H1 (cell line): Measurements from ENCODE around the gene CAMTA1. TPM values are rescaled to one million over a fixed set of nuclear protein-coding genes. Genes with fewer than 3 reads are reported as not detected.

Experiments
- CTCF ChIA-PET: fragments of 300-600 bp; sonication (Branson Sonifier 250); formaldehyde crosslinking; loops from one replicate; lab custom pipeline; 2021; ENCODE audit not compliant: partially characterized antibody; lab: Charles Lee
- POLR2A ChIA-PET: fragments of 300-600 bp; sonication (Branson Sonifier 250); formaldehyde crosslinking; loops from one replicate; lab custom pipeline; 2021; ENCODE audit warnings: inconsistent platforms; ENCODE audit not compliant: partially characterized antibody; lab: Charles Lee
- DNase-seq, 2 experiments: peaks; one replicate each; pipeline versions ENCODE4 v3.0.0 to v3.0.0-alpha.2; 2010 to 2022; ENCODE audit warnings: low spot score in 2 of 2, low read depth in 1 of 2, mixed read lengths in 1 of 2
- FAIRE-seq: peaks from 2 replicates; lab custom pipeline; 2011; peaks lifted over from hg19 to GRCh38; lab: Jason Lieb, UNC
- H2AFZ ChIP-seq: 2 replicates; pipeline ENCODE4 v1.8.1; 2012; ENCODE audit warnings: low read length, inconsistent platforms
- H2AK5ac ChIP-seq: 2 replicates; pipeline ENCODE4 v1.6.1; 2013; ENCODE audit warnings: low read depth, low read length
- H2BK120ac ChIP-seq: replicated peaks from 2 replicates; pipeline ENCODE3; 2013; ENCODE audit warnings: low read depth, low read length, inconsistent platforms
- H2BK12ac ChIP-seq: 2 replicates; pipeline ENCODE4 v1.6.1; 2013; ENCODE audit warnings: low read depth, low read length
- H2BK15ac ChIP-seq: 2 replicates; pipeline ENCODE4 v1.6.1; 2013; ENCODE audit warnings: low read length
- H2BK20ac ChIP-seq: 2 replicates; pipeline ENCODE4 v1.6.1; 2013; ENCODE audit warnings: low read length
- H2BK5ac ChIP-seq: 2 replicates; pipeline ENCODE4 v1.6.1; 2013; ENCODE audit warnings: low read depth, low read length
- H3K14ac ChIP-seq: 2 replicates; pipeline ENCODE4 v1.6.1; 2013; ENCODE audit warnings: inconsistent platforms; ENCODE audit not compliant: insufficient read length
- H3K18ac ChIP-seq: 2 replicates; pipeline ENCODE4 v1.6.1; 2013; ENCODE audit warnings: low read length; ENCODE audit errors: extremely low read depth
- H3K23ac ChIP-seq: 2 replicates; pipeline ENCODE4 v1.6.1; 2013; ENCODE audit warnings: inconsistent platforms; ENCODE audit not compliant: insufficient read length
- H3K23me2 ChIP-seq: 2 replicates; pipeline ENCODE4 v1.6.1; 2013; ENCODE audit warnings: low read depth, low read length
- H3K27ac ChIP-seq: 2 replicates; pipeline ENCODE4 v1.6.1; 2011; ENCODE audit warnings: low read depth, low read length, inconsistent platforms
- H3K27me3 ChIP-seq, 4 experiments: replicated peaks in 1 of 4; 1 replicate in 1 of 4; 2 replicates in 3 of 4; pipeline versions ENCODE4 v1.6.1 to v1.8.1; 2011 to 2013; ENCODE audit warnings: low read length in 3 of 4, mild to moderate bottlenecking in 3 of 4, inconsistent platforms in 2 of 4, mixed read lengths in 2 of 4, moderate library complexity in 1 of 4; ENCODE audit not compliant: control insufficient read depth in 3 of 4, insufficient read depth in 3 of 4; ENCODE audit errors: extremely low read depth in 1 of 4
- H3K36me3 ChIP-seq, 4 experiments: 2 replicates each; pipeline versions ENCODE4 v1.6.1 to v1.8.1; 2011 to 2013; ENCODE audit warnings: mild to moderate bottlenecking in 4 of 4, low read length in 3 of 4, moderate library complexity in 2 of 4, control low read depth in 1 of 4, inconsistent platforms in 1 of 4; ENCODE audit not compliant: insufficient read depth in 4 of 4, control insufficient read depth in 2 of 4
- H3K4ac ChIP-seq: replicated peaks from 2 replicates; pipeline ENCODE3; 2013; ENCODE audit warnings: low read length, low read depth, mixed read lengths, inconsistent platforms; ENCODE audit not compliant: insufficient read length
- H3K4me1 ChIP-seq, 4 experiments: replicated peaks in 1 of 4; 1 replicate in 1 of 4; 2 replicates in 3 of 4; pipeline versions ENCODE4 v1.6.1 to v1.8.1; 2011 to 2013; ENCODE audit warnings: low read length in 3 of 4, inconsistent platforms in 2 of 4, mixed read lengths in 1 of 4; ENCODE audit not compliant: insufficient read depth in 4 of 4, control insufficient read depth in 3 of 4
- H3K4me2 ChIP-seq, 2 experiments: 2 replicates each; pipeline versions ENCODE4 v1.6.1 to v1.8.1; 2011 to 2013; ENCODE audit warnings: low read depth in 2 of 2, low read length in 2 of 2, control low read depth in 1 of 2, inconsistent platforms in 1 of 2, mild to moderate bottlenecking in 1 of 2; ENCODE audit not compliant: insufficient read depth in 1 of 2
- H3K4me3 ChIP-seq, 4 experiments: fragments of 200-600, 300-600 bp in 1 of 4; sonication (generic), shearing (Covaris generic), sonication (Bioruptor Twin) in 1 of 4; 2 replicates each; pipeline versions ENCODE4 v1.5.1 to v1.8.1; 2011 to 2016; ENCODE audit warnings: low read length in 4 of 4, low read depth in 3 of 4, control low read depth in 2 of 4, inconsistent platforms in 2 of 4, mild to moderate bottlenecking in 2 of 4, mixed read lengths in 1 of 4, moderate library complexity in 1 of 4; ENCODE audit not compliant: insufficient read depth in 2 of 4; ENCODE audit errors: extremely low read depth in 1 of 4
- H3K56ac ChIP-seq: replicated peaks from 2 replicates; pipeline ENCODE3; 2013; ENCODE audit warnings: low read depth, mild to moderate bottlenecking, mixed read lengths, low read length, inconsistent platforms; ENCODE audit not compliant: insufficient read length
- H3K79me1 ChIP-seq: 2 replicates; pipeline ENCODE4 v1.6.1; 2013; ENCODE audit warnings: low read depth, low read length, control low read depth
- H3K79me2 ChIP-seq, 2 experiments: 2 replicates each; pipeline versions ENCODE4 v1.6.1 to v1.8.1; 2012 to 2013; ENCODE audit warnings: low read length in 2 of 2, mild to moderate bottlenecking in 2 of 2, inconsistent platforms in 1 of 2; ENCODE audit not compliant: insufficient read depth in 2 of 2, control insufficient read depth in 1 of 2
- H3K9ac ChIP-seq, 4 experiments: replicated peaks in 1 of 4; 1 replicate in 1 of 4; 2 replicates in 3 of 4; pipeline versions ENCODE4 v1.6.1 to v1.8.1; 2011 to 2013; ENCODE audit warnings: low read depth in 3 of 4, low read length in 3 of 4, control low read depth in 2 of 4, mild to moderate bottlenecking in 2 of 4, moderate library complexity in 2 of 4, inconsistent platforms in 1 of 4; ENCODE audit errors: extremely low read depth in 1 of 4
- H3K9me3 ChIP-seq, 2 experiments: 2 replicates each; pipeline versions ENCODE4 v1.6.1 to v1.8.1; 2012 to 2013; ENCODE audit warnings: mild to moderate bottlenecking in 2 of 2, moderate library complexity in 2 of 2, control low read depth in 1 of 2, inconsistent platforms in 1 of 2, low read depth in 1 of 2, low read length in 1 of 2, mixed read lengths in 1 of 2; ENCODE audit not compliant: insufficient read depth in 2 of 2
- H4K20me1 ChIP-seq, 2 experiments: replicated peaks in 1 of 2; 2 replicates each; pipeline versions ENCODE3 to v1.8.1; 2011 to 2013; ENCODE audit warnings: inconsistent platforms in 2 of 2, low read length in 2 of 2, mild to moderate bottlenecking in 1 of 2; ENCODE audit not compliant: insufficient read depth in 2 of 2, control insufficient read depth in 1 of 2
- H4K5ac ChIP-seq: 2 replicates; pipeline ENCODE4 v1.6.1; 2013; ENCODE audit warnings: low read length, low read depth, mixed read lengths, inconsistent platforms; ENCODE audit not compliant: insufficient read length
- H4K8ac ChIP-seq: 2 replicates; pipeline ENCODE4 v1.8.0; 2013; ENCODE audit warnings: mild to moderate bottlenecking, moderate library complexity, low read length, inconsistent platforms; ENCODE audit not compliant: insufficient read depth; ENCODE audit errors: extremely low read depth
- H4K91ac ChIP-seq: replicated peaks from 2 replicates; pipeline ENCODE3; 2013; ENCODE audit warnings: low read length, mixed read lengths, inconsistent platforms; ENCODE audit not compliant: insufficient read length
- ASH2L ChIP-seq: fragments of 200-600, 300-600 bp; sonication (generic); IDR thresholded peaks from one replicate; pipeline ENCODE4 v1.7.1; 2017; ENCODE audit warnings: low read length
- WGBS, 2 experiments: shearing (Covaris generic) in 1 of 2; methylation state at CpG; one replicate each; pipeline versions ENCODE4 v1.1.6 to v1.1.7; 2013 to 2015; ENCODE audit warnings: low lambda C conversion rate in 2 of 2, mixed read lengths in 2 of 2, inconsistent platforms in 1 of 2, low coverage in 1 of 2, missing lambda C conversion rate in 1 of 2; ENCODE audit not compliant: insufficient replicate concordance in 2 of 2, insufficient coverage in 1 of 2, insufficient read length in 1 of 2; ENCODE audit errors: extremely low coverage in 1 of 2, missing lambda C conversion rate in 1 of 2; 5-methylcytosine and 5-hydroxymethylcytosine counted together
- polyA plus RNA-seq, 7 experiments: library from polyadenylated mRNA; depleted of rRNA in 3 of 7; stranded (reverse) in 5 of 7; unstranded in 2 of 7; fragments of >200 nt in 5 of 7; fragments of 200-250 nt in 2 of 7; gene quantifications; 1 replicate in 5 of 7; 2 replicates in 1 of 7; 4 replicates in 1 of 7; pipeline versions ENCODE4 v1.2.1 to v1.2.3, GENCODE V29; 2011 to 2013; ENCODE audit warnings: missing spikeins in 2 of 7, mixed read lengths in 2 of 7
- total RNA-seq: library from RNA; stranded (reverse); fragmentation: NEBNext Ultra II Directional; extraction: Animal tissue kit (Norgen Biotek cat#: 25700); gene quantifications from 2 replicates; pipeline ENCODE4 v1.2.1, GENCODE V29; 2021

Gene CAMTA1
- total and polyA plus RNA-seq, 2 of the 8 experiments (the other 6 are each of a cell fraction or from before 2014, with no cell fraction given) = 65.0 to 119 TPM

DNA sequence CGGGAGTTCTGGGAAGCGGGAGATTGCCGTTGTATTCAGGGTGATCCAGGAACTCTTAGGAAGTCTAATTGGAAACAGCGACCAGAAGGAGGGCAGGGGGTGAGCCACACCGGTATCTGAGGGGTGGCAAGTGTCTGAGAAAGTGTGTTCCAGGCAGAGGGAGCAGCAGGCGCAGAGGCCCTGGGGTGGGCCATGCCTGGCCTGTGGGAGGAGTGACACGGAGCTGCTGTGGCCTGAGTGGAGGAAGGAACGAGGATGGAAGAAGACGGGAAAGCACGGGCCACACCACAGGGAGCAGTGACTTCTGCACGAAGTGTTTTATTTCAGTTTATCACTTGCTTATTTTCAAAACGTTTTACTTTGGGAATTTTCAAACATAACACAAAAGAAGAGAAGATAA, 1010.2 kb downstream of the CAMTA1 start:
- H4K91ac ChIP-seq = no peak overlapping the region
- ChIA-PET POLR2A (interaction anchor here (0.7 to 1.3 kb wide), 2 partner anchors 9 to 11 kb away, joined by 4 to 5 read pairs; no protein-coding TSS in a partner anchor), CTCF (interaction anchor here (2.5 kb wide), 1 partner anchor 12 kb away, joined by 6 read pairs; no protein-coding TSS in a partner anchor)
- H3K14ac ChIP-seq = no peak overlapping the region
- H2BK5ac ChIP-seq = no peak overlapping the region
- no peak overlapping the region for H2BK12ac ChIP-seq
- no peak for FAIRE-seq
- H2BK120ac ChIP-seq = no peak overlapping the region
- H4K20me1 ChIP-seq = no peaks in the 10 kb centered on the region
- H3K9me3 ChIP-seq = peaks cover 13 to 18% of the 10 kb centered on the region in 2 experiments
- H3K9ac ChIP-seq = no peak overlapping the region
- no peak overlapping the region for H3K56ac ChIP-seq
- no peak overlapping the region for H3K27ac ChIP-seq
- no peak overlapping the region for H2AK5ac ChIP-seq
- no peak overlapping the region for H3K4ac ChIP-seq
- H4K8ac ChIP-seq = no peak overlapping the region
- H3K4me3 ChIP-seq = no peak overlapping the region
- no peak overlapping the region for H3K23ac ChIP-seq
- H3K27me3 ChIP-seq = no peaks in the 10 kb centered on the region
- no peak overlapping the region for H4K5ac ChIP-seq
- no peak overlapping the region for H3K4me2 ChIP-seq
- no peak overlapping the region for H3K18ac ChIP-seq
- no peaks in the 10 kb centered on the region for H3K79me2 ChIP-seq
- H3K4me1 ChIP-seq = no peaks in the 10 kb centered on the region
- H3K36me3 ChIP-seq = peaks cover 2 to 49% (median 11%) of the 10 kb centered on the region in 4 experiments; a peak in 5 of 8 replicates
- WGBS, 2 experiments = 89% methylated on average over 12 of the region's 12 CpGs; no CpG with 5 or more reads in 1 of the 2 experiments
- H2AFZ ChIP-seq = no peak overlapping the region
- no peaks in the 10 kb centered on the region for H3K79me1 ChIP-seq
- no peaks in the 10 kb centered on the region; the same call in 1 of the 2 replicates for H3K23me2 ChIP-seq
- no peak overlapping the region for H2BK20ac ChIP-seq
- no peak for DNase-seq
- no peak overlapping the region for H2BK15ac ChIP-seq
- TF ChIP-seq ASH2L = no peak
